Measurements from ENCODE around the gene COQ8B. TPM values are rescaled to one million over a fixed set of nuclear protein-coding genes. Genes with fewer than 3 reads are reported as not detected.

Gene COQ8B
- total RNA-seq, 1 donor from 2014 or later = 20.0 TPM

DNA sequence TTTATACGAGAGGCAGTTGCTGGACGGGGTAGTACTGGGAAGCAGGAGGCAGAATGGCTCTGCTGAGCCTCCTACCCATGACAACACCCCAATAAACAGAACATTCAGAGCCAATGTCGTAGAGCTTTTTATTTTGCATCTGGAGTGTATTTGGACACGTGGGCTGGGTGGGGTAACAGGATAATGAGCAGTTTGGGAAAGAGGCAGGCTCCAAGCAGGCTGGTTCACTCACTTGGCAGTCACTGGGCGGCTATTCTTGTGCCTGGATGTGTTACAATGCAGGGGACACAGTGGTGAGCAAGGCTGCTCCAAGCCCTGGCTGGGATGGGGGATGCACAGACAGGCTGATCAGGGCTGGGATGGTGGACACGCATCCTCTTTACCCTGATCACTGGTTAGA, 24.1 kb upstream of the COQ8B start:
- no peak for DNase-seq (ENCODE audit: low read depth)
- Histone ChIP-seq H3K27me3 (ENCODE audit: control insufficient read depth, insufficient read depth, low read length) (no peaks in the 10 kb centered on the region), H3K4me3 (ENCODE audit: low read depth, low read length) (no peak overlapping the region), H3K36me3 (ENCODE audit: control insufficient read depth, insufficient read depth, low read length) (peaks cover 1% of the 10 kb centered on the region)
- TF ChIP-seq, protein P1, sequence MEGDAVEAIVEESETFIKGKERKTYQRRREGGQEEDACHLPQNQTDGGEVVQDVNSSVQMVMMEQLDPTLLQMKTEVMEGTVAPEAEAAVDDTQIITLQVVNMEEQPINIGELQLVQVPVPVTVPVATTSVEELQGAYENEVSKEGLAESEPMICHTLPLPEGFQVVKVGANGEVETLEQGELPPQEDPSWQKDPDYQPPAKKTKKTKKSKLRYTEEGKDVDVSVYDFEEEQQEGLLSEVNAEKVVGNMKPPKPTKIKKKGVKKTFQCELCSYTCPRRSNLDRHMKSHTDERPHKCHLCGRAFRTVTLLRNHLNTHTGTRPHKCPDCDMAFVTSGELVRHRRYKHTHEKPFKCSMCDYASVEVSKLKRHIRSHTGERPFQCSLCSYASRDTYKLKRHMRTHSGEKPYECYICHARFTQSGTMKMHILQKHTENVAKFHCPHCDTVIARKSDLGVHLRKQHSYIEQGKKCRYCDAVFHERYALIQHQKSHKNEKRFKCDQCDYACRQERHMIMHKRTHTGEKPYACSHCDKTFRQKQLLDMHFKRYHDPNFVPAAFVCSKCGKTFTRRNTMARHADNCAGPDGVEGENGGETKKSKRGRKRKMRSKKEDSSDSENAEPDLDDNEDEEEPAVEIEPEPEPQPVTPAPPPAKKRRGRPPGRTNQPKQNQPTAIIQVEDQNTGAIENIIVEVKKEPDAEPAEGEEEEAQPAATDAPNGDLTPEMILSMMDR (IDR thresholded peaks at IDR 0.05; ENCODE audit: insufficient read depth, low read length, poor library complexity, severe bottlenecking) = no peak

DNA sequence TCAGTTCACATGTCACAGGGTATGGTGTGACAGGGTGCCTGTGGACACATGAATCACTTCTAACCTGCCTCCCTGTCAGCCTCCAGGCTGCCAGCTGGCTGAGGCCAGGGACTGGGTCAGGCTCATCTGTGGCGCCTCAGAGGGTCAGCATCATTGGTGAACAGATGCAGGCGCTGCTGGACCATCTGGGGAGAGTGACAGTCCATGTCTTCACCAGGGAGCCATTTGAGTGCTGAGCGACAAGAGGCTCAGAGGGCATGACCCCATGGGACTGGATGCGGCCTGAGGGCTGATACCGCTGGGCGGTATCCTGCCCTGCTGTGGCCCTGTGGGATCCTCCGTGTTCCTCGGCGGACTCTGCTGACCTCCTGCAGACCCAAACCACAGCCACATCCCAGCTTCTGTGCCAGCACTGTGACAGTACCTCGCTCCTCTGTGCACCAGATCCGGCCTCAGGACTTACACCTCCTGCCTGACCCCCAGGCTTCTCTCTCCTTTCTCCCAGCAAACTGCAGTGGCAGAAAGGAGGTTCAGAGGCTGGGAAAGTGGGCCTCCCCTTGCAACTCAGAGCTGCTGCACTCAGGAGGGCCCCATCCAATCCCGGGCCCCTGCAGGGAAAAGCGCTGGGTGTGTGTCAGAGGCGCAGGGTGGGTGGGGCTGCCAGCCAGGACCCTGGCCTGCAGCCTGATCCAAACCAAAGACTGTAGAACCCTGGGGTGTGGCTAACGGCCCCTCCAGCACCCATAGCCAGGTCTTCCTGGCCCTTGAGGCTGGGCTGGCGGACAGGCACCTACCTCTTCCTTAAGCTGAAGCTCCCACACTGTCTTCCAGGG, 23.4 kb upstream of the COQ8B start:
- Histone ChIP-seq H3K36me3 (ENCODE audit: control insufficient read depth, insufficient read depth, low read length) (peaks cover 1% of the 10 kb centered on the region), H3K4me3 (ENCODE audit: low read depth, low read length) (no peak overlapping the region), H3K27me3 (ENCODE audit: control insufficient read depth, insufficient read depth, low read length) (no peaks in the 10 kb centered on the region)
- TF ChIP-seq, protein P1 (IDR thresholded peaks at IDR 0.05; ENCODE audit: insufficient read depth, low read length, poor library complexity, severe bottlenecking) = no peak
- DNase-seq (ENCODE audit: low read depth) = no peak

DNA sequence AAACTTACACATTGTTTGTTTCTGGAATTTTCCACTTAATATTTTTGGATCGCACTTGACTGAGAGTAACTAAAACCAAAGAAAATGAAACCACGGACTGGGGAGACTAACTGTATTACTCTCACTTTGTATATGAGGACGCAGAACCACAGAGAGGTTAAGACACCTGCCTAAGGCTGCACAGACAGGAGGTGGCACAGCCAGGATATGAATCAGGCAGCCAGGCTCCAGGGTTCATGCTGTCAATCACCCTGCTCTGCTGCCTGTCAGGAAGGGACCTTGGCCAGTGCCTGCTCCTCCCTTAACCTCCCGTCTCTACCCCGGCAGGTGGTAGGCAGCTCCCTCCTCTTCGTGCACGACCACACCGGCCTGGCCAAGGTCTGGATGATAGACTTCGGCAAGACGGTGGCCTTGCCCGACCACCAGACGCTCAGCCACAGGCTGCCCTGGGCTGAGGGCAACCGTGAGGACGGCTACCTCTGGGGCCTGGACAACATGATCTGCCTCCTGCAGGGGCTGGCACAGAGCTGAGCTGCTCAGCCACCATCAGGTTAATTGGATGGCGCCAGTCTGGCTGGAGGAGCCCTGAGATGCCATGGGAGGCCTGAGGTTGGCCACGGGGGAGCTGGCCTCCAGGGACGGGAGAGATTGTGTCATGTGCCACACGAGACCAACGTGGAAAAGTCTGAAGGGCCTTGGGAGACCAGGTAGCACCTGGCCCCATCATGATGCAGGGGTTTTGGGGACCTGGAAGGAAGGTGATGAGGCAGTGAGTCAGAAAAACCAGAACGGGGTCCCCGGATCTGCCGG, 22.5 kb upstream of the COQ8B start:
- TF ChIP-seq, protein P1 (IDR thresholded peaks at IDR 0.05; ENCODE audit: insufficient read depth, low read length, poor library complexity, severe bottlenecking) = no peak
- Histone ChIP-seq H3K4me3 (ENCODE audit: low read depth, low read length) (no peak overlapping the region), H3K36me3 (ENCODE audit: control insufficient read depth, insufficient read depth, low read length) (peaks cover 1% of the 10 kb centered on the region), H3K27me3 (ENCODE audit: control insufficient read depth, insufficient read depth, low read length) (no peaks in the 10 kb centered on the region)
- no peak for DNase-seq (ENCODE audit: low read depth)

DNA sequence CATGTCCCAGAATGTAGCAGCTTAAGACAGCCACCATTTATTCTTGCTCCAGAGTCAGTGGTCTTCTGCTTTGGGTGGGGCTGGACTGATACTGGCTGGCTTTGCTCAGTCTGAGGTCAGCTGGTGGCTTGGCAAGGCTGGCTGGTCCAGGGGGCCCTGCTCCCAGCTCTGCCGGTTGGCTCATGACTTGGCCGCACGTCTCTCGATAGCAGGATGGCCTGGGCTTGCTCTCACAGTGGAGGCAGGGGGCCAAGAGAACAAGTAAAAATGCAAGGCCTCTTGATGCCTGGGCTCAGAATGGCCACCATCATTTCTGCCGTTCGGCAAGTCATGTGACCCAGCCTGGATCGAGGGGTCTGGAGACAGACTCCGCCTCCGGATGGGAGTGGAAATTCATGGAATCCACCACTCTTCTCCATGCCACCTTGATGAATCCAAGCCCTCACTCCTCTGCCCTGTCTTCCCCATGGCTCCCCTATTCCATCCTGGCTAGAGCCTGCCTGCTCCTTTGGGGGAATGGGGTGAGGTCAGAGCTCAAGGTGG, 20.5 kb upstream of the COQ8B start:
- H3K27me3 ChIP-seq (ENCODE audit: control insufficient read depth, insufficient read depth, low read length) = no peaks in the 10 kb centered on the region
- TF ChIP-seq, protein P1 (IDR thresholded peaks at IDR 0.05; ENCODE audit: insufficient read depth, low read length, poor library complexity, severe bottlenecking) = no peak
- peaks cover 3% of the 10 kb centered on the region for H3K36me3 ChIP-seq (ENCODE audit: control insufficient read depth, insufficient read depth, low read length)
- H3K4me3 ChIP-seq (ENCODE audit: low read depth, low read length) = no peak overlapping the region
- DNase-seq (ENCODE audit: low read depth) = no peak

DNA sequence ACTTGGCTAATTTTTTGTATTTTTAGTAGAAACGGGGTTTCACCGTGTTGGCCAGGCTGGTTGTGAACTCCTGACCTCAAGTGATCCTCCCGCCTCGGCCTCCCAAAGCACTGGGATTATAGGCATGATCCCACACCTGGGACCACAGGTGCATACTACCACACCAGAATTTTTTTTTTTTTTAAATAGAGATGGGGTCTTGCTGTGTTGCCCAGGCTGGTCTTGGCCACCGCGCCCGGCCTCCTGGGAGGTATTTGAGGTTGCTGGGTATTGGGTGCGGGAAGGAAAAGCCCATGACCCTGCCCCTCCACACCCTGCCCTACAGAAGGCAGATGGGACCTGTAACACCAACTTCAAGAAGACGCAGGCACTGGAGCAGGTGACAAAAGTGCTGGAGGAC, 20.0 kb upstream of the COQ8B start:
- TF ChIP-seq, protein P1 (IDR thresholded peaks at IDR 0.05; ENCODE audit: insufficient read depth, low read length, poor library complexity, severe bottlenecking) = no peak
- no peak for DNase-seq (ENCODE audit: low read depth)

More for the DNA sequence above, 20.0 kb upstream of the COQ8B start:
- no peak overlapping the region for H3K4me3 ChIP-seq (ENCODE audit: low read depth, low read length)
- peaks cover 3% of the 10 kb centered on the region for H3K36me3 ChIP-seq (ENCODE audit: control insufficient read depth, insufficient read depth, low read length)
- H3K27me3 ChIP-seq (ENCODE audit: control insufficient read depth, insufficient read depth, low read length) = no peaks in the 10 kb centered on the region

Measured in kidney epithelial cell (primary cell).